Activated T-helper 17 cell treated with anti-CD3 and anti-CD28 coated beads, Interleukin-2, amount 50 U/mL, for 72 hours (primary cell): Measurements from ENCODE around the gene PDE8B. TPM values are rescaled to one million over a fixed set of nuclear protein-coding genes. Genes with fewer than 3 reads are reported as not detected.

ENCODE experiments used
- ATAC-seq: fragments of 150-1000 bp; cut with Tn5 transposase; replicated peaks from 2 replicates; pipeline ENCODE4 v1.10.0; 2021; ENCODE audit warnings: mild to moderate bottlenecking, moderate library complexity
- H3K27ac Mint-ChIP-seq: one replicate; pipeline ENCODE4 v1.8.0; 2022; ENCODE audit warnings: mixed read lengths
- H3K27me3 Mint-ChIP-seq: one replicate; pipeline ENCODE4 v1.8.0; 2022; ENCODE audit warnings: mixed read lengths
- H3K36me3 Mint-ChIP-seq: one replicate; pipeline ENCODE4 v1.8.0; 2022; ENCODE audit warnings: low read depth, mild to moderate bottlenecking, mixed read lengths
- H3K4me1 Mint-ChIP-seq: one replicate; pipeline ENCODE4 v1.8.0; 2022; ENCODE audit warnings: mixed read lengths
- H3K4me3 Mint-ChIP-seq: one replicate; pipeline ENCODE4 v1.8.0; 2022; ENCODE audit warnings: mild to moderate bottlenecking, mixed read lengths
- H3K9me3 Mint-ChIP-seq: one replicate; pipeline ENCODE4 v1.8.0; 2022; ENCODE audit warnings: mixed read lengths
- total RNA-seq, 2 donors: library from RNA; stranded (reverse); gene quantifications; one replicate each; pipeline ENCODE4 v1.2.3, GENCODE V29; 2022

The PDE8B gene
- total RNA-seq, 2 donors from 2014 or later = not detected

GRCh38 chr5:77208507-77209163 lies 1.8 kb upstream of the PDE8B start:
- peaks cover 52% of the 10 kb centered on the region for H3K27me3 Mint-ChIP-seq
- ATAC-seq = no peak

GRCh38 chr5:77209495-77210090 lies 887 bp upstream of the PDE8B start:
- ATAC-seq = no peak
- Mint-ChIP-seq H3K4me1 (no peaks in the 10 kb centered on the region), H3K36me3 (peaks cover 6% of the 10 kb centered on the region), H3K4me3 (peak overlapping the region; percentile 61), H3K27me3 (peaks cover 58% of the 10 kb centered on the region), H3K9me3 (no peaks in the 10 kb centered on the region), H3K27ac (no peak overlapping the region)

More at GRCh38 chr5:77208507-77209163, 1.8 kb upstream of the PDE8B start:
- Mint-ChIP-seq H3K4me3 (peak overlapping the region; percentile 61), H3K36me3 (peaks cover 6% of the 10 kb centered on the region), H3K9me3 (no peaks in the 10 kb centered on the region), H3K4me1 (no peaks in the 10 kb centered on the region), H3K27ac (no peak overlapping the region)

- H3K9me3 Mint-ChIP-seq = no peaks in the 10 kb centered on the region
- peak overlapping the region; percentile 40 for H3K4me3 Mint-ChIP-seq
- peaks cover 6% of the 10 kb centered on the region for H3K36me3 Mint-ChIP-seq
- ATAC-seq = no peak
- H3K4me1 Mint-ChIP-seq = no peaks in the 10 kb centered on the region
- H3K27ac Mint-ChIP-seq = no peak overlapping the region
- peaks cover 66% of the 10 kb centered on the region for H3K27me3 Mint-ChIP-seq
Measured at GRCh38 chr5:77210964-77211690, 647 bp downstream of the PDE8B start.

GRCh38 chr5:77211691-77212047 lies 1.2 kb downstream of the PDE8B start:
- H3K4me1 Mint-ChIP-seq = no peaks in the 10 kb centered on the region
- peaks cover 6% of the 10 kb centered on the region for H3K36me3 Mint-ChIP-seq
- H3K9me3 Mint-ChIP-seq = no peaks in the 10 kb centered on the region
- peaks cover 66% of the 10 kb centered on the region for H3K27me3 Mint-ChIP-seq
- H3K27ac Mint-ChIP-seq = no peak overlapping the region
- peak overlapping the region; percentile 40 for H3K4me3 Mint-ChIP-seq
- ATAC-seq = no peak

GRCh38 chr5:77213601-77214000 lies 3.1 kb downstream of the PDE8B start:
- no peak for ATAC-seq
- Mint-ChIP-seq H3K36me3 (peaks cover 6% of the 10 kb centered on the region), H3K9me3 (no peaks in the 10 kb centered on the region), H3K4me3 (no peak overlapping the region), H3K4me1 (no peaks in the 10 kb centered on the region), H3K27ac (no peak overlapping the region), H3K27me3 (peaks cover 69% of the 10 kb centered on the region)

- Mint-ChIP-seq H3K27ac (no peak overlapping the region), H3K4me3 (no peak overlapping the region), H3K36me3 (peaks cover 6% of the 10 kb centered on the region), H3K9me3 (no peaks in the 10 kb centered on the region), H3K27me3 (peaks cover 65% of the 10 kb centered on the region), H3K4me1 (no peaks in the 10 kb centered on the region)
- ATAC-seq = no peak
Measured at GRCh38 chr5:77214151-77214550, 3.7 kb downstream of the PDE8B start.

GRCh38 chr5:77218263-77218662 lies 7.8 kb downstream of the PDE8B start:
- Mint-ChIP-seq H3K4me1 (no peaks in the 10 kb centered on the region), H3K9me3 (no peaks in the 10 kb centered on the region), H3K4me3 (no peak overlapping the region), H3K27me3 (peaks cover 45% of the 10 kb centered on the region), H3K36me3 (no peaks in the 10 kb centered on the region), H3K27ac (no peak overlapping the region)
- ATAC-seq = no peak

- no peak for ATAC-seq
- peaks cover 26% of the 10 kb centered on the region for H3K27me3 Mint-ChIP-seq
Measured at GRCh38 chr5:77221115-77221514, 10.6 kb downstream of the PDE8B start.

GRCh38 chr5:77222722-77223121 lies 12.2 kb downstream of the PDE8B start:
- H3K4me1 Mint-ChIP-seq = no peaks in the 10 kb centered on the region
- peaks cover 18% of the 10 kb centered on the region for H3K27me3 Mint-ChIP-seq
- no peaks in the 10 kb centered on the region for H3K36me3 Mint-ChIP-seq
- no peak overlapping the region for H3K27ac Mint-ChIP-seq
- no peak for ATAC-seq
- no peaks in the 10 kb centered on the region for H3K9me3 Mint-ChIP-seq
- H3K4me3 Mint-ChIP-seq = no peak overlapping the region

More at GRCh38 chr5:77221115-77221514, 10.6 kb downstream of the PDE8B start:
- no peaks in the 10 kb centered on the region for H3K4me1 Mint-ChIP-seq
- H3K4me3 Mint-ChIP-seq = no peak overlapping the region
- no peak overlapping the region for H3K27ac Mint-ChIP-seq
- H3K9me3 Mint-ChIP-seq = no peaks in the 10 kb centered on the region
- H3K36me3 Mint-ChIP-seq = no peaks in the 10 kb centered on the region

- H3K36me3 Mint-ChIP-seq = no peaks in the 10 kb centered on the region
- ATAC-seq = no peak
- peaks cover 16% of the 10 kb centered on the region for H3K27me3 Mint-ChIP-seq
- H3K9me3 Mint-ChIP-seq = no peaks in the 10 kb centered on the region
- H3K4me3 Mint-ChIP-seq = no peak overlapping the region
- no peaks in the 10 kb centered on the region for H3K4me1 Mint-ChIP-seq
- no peak overlapping the region for H3K27ac Mint-ChIP-seq
Measured at GRCh38 chr5:77223653-77224052, 13.2 kb downstream of the PDE8B start.

- peaks cover 14% of the 10 kb centered on the region for H3K27me3 Mint-ChIP-seq
- H3K27ac Mint-ChIP-seq = no peak overlapping the region
- H3K4me1 Mint-ChIP-seq = no peaks in the 10 kb centered on the region
- H3K9me3 Mint-ChIP-seq = no peaks in the 10 kb centered on the region
- ATAC-seq = no peak
- no peak overlapping the region for H3K4me3 Mint-ChIP-seq
- no peaks in the 10 kb centered on the region for H3K36me3 Mint-ChIP-seq
Measured at GRCh38 chr5:77224672-77225355, 14.3 kb downstream of the PDE8B start.

- no peak for ATAC-seq
Measured at GRCh38 chr5:77225531-77225930, 15.1 kb downstream of the PDE8B start.

GRCh38 chr5:77229887-77230286 lies 19.4 kb downstream of the PDE8B start:
- no peak overlapping the region for H3K27ac Mint-ChIP-seq
- ATAC-seq = no peak
- H3K27me3 Mint-ChIP-seq = peaks cover 24% of the 10 kb centered on the region
- no peaks in the 10 kb centered on the region for H3K9me3 Mint-ChIP-seq
- no peak overlapping the region for H3K4me3 Mint-ChIP-seq
- no peaks in the 10 kb centered on the region for H3K36me3 Mint-ChIP-seq
- H3K4me1 Mint-ChIP-seq = no peaks in the 10 kb centered on the region

More at GRCh38 chr5:77225531-77225930, 15.1 kb downstream of the PDE8B start:
- Mint-ChIP-seq H3K4me1 (no peaks in the 10 kb centered on the region), H3K27me3 (peaks cover 14% of the 10 kb centered on the region), H3K36me3 (no peaks in the 10 kb centered on the region), H3K4me3 (no peak overlapping the region), H3K27ac (no peak overlapping the region), H3K9me3 (no peaks in the 10 kb centered on the region)

- Mint-ChIP-seq H3K36me3 (no peaks in the 10 kb centered on the region), H3K9me3 (no peaks in the 10 kb centered on the region), H3K4me3 (no peak overlapping the region)
Measured at GRCh38 chr5:77230727-77231470, 20.4 kb downstream of the PDE8B start.

More at GRCh38 chr5:77230727-77231470, 20.4 kb downstream of the PDE8B start:
- ATAC-seq = no peak
- no peaks in the 10 kb centered on the region for H3K4me1 Mint-ChIP-seq
- peaks cover 20% of the 10 kb centered on the region for H3K27me3 Mint-ChIP-seq
- no peak overlapping the region for H3K27ac Mint-ChIP-seq
